Measurements from ENCODE around the gene TAS2R4.

DNA sequence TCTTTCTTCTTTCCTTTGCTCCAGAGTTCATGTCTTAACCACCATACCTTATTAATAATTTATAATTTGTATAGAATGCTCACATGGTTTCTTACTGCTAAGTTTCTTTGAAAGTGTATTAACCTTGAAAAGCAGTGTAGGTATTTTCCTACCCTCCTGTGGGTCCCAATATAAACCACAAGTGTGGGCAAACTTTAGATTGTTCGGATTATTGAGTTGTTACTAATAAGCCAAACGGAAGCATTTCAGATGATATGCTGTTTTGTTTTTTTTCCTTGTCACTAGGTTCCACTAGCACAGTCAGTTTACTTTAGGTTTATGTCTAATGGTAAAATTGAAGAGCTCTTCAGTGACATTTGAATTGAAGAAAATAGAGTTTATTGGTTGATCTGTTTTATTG, 28.1 kb upstream of the TAS2R4 start:
- TF ChIP-seq POLR2A (IDR thresholded peaks at IDR 0.05; ENCODE audit: low read depth, low read length) (no peak), POLR2AphosphoS5 (IDR thresholded peaks at IDR 0.05; ENCODE audit: insufficient read depth, low read depth, low read length) (no peak), MAX (IDR thresholded peaks at IDR 0.05; ENCODE audit: insufficient read depth, insufficient read length) (no peak)
- TF ChIP-seq, protein P1, sequence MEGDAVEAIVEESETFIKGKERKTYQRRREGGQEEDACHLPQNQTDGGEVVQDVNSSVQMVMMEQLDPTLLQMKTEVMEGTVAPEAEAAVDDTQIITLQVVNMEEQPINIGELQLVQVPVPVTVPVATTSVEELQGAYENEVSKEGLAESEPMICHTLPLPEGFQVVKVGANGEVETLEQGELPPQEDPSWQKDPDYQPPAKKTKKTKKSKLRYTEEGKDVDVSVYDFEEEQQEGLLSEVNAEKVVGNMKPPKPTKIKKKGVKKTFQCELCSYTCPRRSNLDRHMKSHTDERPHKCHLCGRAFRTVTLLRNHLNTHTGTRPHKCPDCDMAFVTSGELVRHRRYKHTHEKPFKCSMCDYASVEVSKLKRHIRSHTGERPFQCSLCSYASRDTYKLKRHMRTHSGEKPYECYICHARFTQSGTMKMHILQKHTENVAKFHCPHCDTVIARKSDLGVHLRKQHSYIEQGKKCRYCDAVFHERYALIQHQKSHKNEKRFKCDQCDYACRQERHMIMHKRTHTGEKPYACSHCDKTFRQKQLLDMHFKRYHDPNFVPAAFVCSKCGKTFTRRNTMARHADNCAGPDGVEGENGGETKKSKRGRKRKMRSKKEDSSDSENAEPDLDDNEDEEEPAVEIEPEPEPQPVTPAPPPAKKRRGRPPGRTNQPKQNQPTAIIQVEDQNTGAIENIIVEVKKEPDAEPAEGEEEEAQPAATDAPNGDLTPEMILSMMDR (IDR thresholded peaks at IDR 0.05; ENCODE audit: extremely low read depth in 1 of 2, insufficient read depth in 1 of 2, low read depth in 1 of 2, low read length in 2 of 2) = no peak

All from endothelial cell of umbilical vein (primary cell).